Measurements from ENCODE around the gene UNC13C. TPM values are rescaled to one million over a fixed set of nuclear protein-coding genes. Genes with fewer than 3 reads are reported as not detected.

The UNC13C gene
- total and polyA plus RNA-seq, 2 donors (not counting 3 experiments of a cell fraction or from before 2014, with no cell fraction given) = not detected

GRCh38 chr15:54500330-54500729 lies 522.1 kb downstream of the UNC13C start:
- no peak overlapping the region for H3K9ac ChIP-seq (replicated peaks; ENCODE audit: extremely low read depth, insufficient read depth, low read length)
- no peak for TF ChIP-seq FOS (IDR thresholded peaks at IDR 0.05; ENCODE audit: borderline replicate concordance, insufficient read depth, low read length)
- TF ChIP-seq, protein P1, sequence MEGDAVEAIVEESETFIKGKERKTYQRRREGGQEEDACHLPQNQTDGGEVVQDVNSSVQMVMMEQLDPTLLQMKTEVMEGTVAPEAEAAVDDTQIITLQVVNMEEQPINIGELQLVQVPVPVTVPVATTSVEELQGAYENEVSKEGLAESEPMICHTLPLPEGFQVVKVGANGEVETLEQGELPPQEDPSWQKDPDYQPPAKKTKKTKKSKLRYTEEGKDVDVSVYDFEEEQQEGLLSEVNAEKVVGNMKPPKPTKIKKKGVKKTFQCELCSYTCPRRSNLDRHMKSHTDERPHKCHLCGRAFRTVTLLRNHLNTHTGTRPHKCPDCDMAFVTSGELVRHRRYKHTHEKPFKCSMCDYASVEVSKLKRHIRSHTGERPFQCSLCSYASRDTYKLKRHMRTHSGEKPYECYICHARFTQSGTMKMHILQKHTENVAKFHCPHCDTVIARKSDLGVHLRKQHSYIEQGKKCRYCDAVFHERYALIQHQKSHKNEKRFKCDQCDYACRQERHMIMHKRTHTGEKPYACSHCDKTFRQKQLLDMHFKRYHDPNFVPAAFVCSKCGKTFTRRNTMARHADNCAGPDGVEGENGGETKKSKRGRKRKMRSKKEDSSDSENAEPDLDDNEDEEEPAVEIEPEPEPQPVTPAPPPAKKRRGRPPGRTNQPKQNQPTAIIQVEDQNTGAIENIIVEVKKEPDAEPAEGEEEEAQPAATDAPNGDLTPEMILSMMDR (IDR thresholded peaks at IDR 0.05; ENCODE audit: extremely low read depth in 1 of 2, insufficient read depth in 1 of 2, low read depth in 1 of 2, low read length in 2 of 2) = no peak
- TF ChIP-seq POLR2A (IDR thresholded peaks at IDR 0.05; ENCODE audit: low read depth, low read length) = no peak
- TF ChIP-seq GATA2 (IDR thresholded peaks at IDR 0.05; ENCODE audit: insufficient read depth, insufficient read length, low read depth, low read length) = no peak
- no peak for TF ChIP-seq EZH2 (IDR thresholded peaks at IDR 0.05; ENCODE audit: borderline replicate concordance, low read depth, low read length, severe bottlenecking)
- no peak for TF ChIP-seq MYC (IDR thresholded peaks at IDR 0.05; ENCODE audit: low read depth, low read length)
- TF ChIP-seq POLR2AphosphoS5 (IDR thresholded peaks at IDR 0.05; ENCODE audit: insufficient read depth, low read depth, low read length) = no peak
- TF ChIP-seq, protein P2, sequence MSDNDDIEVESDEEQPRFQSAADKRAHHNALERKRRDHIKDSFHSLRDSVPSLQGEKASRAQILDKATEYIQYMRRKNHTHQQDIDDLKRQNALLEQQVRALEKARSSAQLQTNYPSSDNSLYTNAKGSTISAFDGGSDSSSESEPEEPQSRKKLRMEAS (IDR thresholded peaks at IDR 0.05; ENCODE audit: insufficient read depth, insufficient read length) = no peak
- TF ChIP-seq JUN (IDR thresholded peaks at IDR 0.05; ENCODE audit: borderline replicate concordance, insufficient read depth, insufficient read length, low read depth) = no peak
- H3K4me2 ChIP-seq (ENCODE audit: insufficient read depth, low read length) = no peak overlapping the region
- no peak for DNase-seq (ENCODE audit: low read depth, low spot score)
- no peak overlapping the region for H3K4me3 ChIP-seq (replicated peaks in 1 of 3; ENCODE audit: insufficient read depth in 1 of 3, low read depth in 1 of 3, low read length in 3 of 3)
- no peaks in the 10 kb centered on the region for H3K4me1 ChIP-seq (ENCODE audit: control insufficient read depth, extremely low read depth, insufficient read depth, low read length)
- H3K27ac ChIP-seq (ENCODE audit: insufficient read depth, low read depth, low read length) = no peak overlapping the region
- intact Hi-C loops (cut with micrococcal nuclease) = no loop called here
- no peaks in the 10 kb centered on the region for H3K27me3 ChIP-seq (ENCODE audit: control insufficient read depth in 2 of 2, insufficient read depth in 2 of 2, low read length in 2 of 2)
- H3K36me3 ChIP-seq (ENCODE audit: control insufficient read depth in 2 of 2, extremely low read depth in 1 of 2, insufficient read depth in 2 of 2, low read length in 2 of 2) = no peaks in the 10 kb centered on the region
- BruUV-seq (replicated peaks) = no TSS peak
- no peak overlapping the region for H2AFZ ChIP-seq (ENCODE audit: low read depth, low read length)
- no peaks in the 10 kb centered on the region for H3K79me2 ChIP-seq (ENCODE audit: control insufficient read depth, insufficient read depth, low read length)
- no peaks in the 10 kb centered on the region for H3K9me1 ChIP-seq (replicated peaks; ENCODE audit: control insufficient read depth, extremely low read depth, insufficient read depth, low read length)
- ChIA-PET POLR2A (no interaction called here), CTCF (no interaction called here)
- dilution Hi-C loops (cut with MboI; ENCODE audit: extremely low pct_ligation_motif_present, low sequenced_read_pairs) = no loop called here
- H3K9me3 ChIP-seq (replicated peaks; ENCODE audit: control insufficient read depth, insufficient read depth, low read length) = no peaks in the 10 kb centered on the region
- FAIRE-seq = no peak
- H4K20me1 ChIP-seq (replicated peaks; ENCODE audit: control insufficient read depth, extremely low read depth, insufficient read depth, low read length) = no peaks in the 10 kb centered on the region

All from endothelial cell of umbilical vein (primary cell).